Measurements from ENCODE around the gene CCT3.
"Not testable (repeated sequence)": the region's sequence is repeated elsewhere in the genome, so short reads cannot be mapped to it uniquely, and the experiment has no call there.

The CCT3 gene

GRCh38 chr1:156337052-156337887, 822 bp downstream of the CCT3 start:
- no peak for DNase-seq (ENCODE audit: low read depth in 4 of 4, low spot score in 1 of 4)

- no peak for DNase-seq (ENCODE audit: low read depth in 4 of 4, low spot score in 1 of 4)
These were observed 1.9 kb downstream of the CCT3 start for GRCh38 chr1:156336242-156336641.

- not testable (repeated sequence) for DNase-seq (ENCODE audit: low read depth in 4 of 4, low spot score in 1 of 4)
These were observed 14.9 kb downstream of the CCT3 start for GRCh38 chr1:156323179-156323578.

GRCh38 chr1:156320560-156320959, 17.5 kb downstream of the CCT3 start:
- no peak for DNase-seq (ENCODE audit: low read depth in 4 of 4, low spot score in 1 of 4)

GRCh38 chr1:156319664-156320063, 18.4 kb downstream of the CCT3 start:
- no peak for DNase-seq (ENCODE audit: low read depth in 4 of 4, low spot score in 1 of 4)

GRCh38 chr1:156316909-156317308, 21.2 kb downstream of the CCT3 start:
- DNase-seq (ENCODE audit: low read depth in 4 of 4, low spot score in 1 of 4) = no peak

GRCh38 chr1:156310962-156311361, 27.1 kb downstream of the CCT3 start:
- no peak for DNase-seq (ENCODE audit: low read depth in 4 of 4, low spot score in 1 of 4)

- DNase-seq (ENCODE audit: low read depth in 4 of 4, low spot score in 1 of 4) = no peak
These were observed 30.0 kb downstream of the CCT3 start for GRCh38 chr1:156308078-156308477.

- DNase-seq (ENCODE audit: low read depth in 4 of 4, low spot score in 1 of 4) = no peak
These were observed 32.9 kb downstream of the CCT3 start for GRCh38 chr1:156305215-156305614.

- no peak for DNase-seq (ENCODE audit: low read depth in 4 of 4, low spot score in 1 of 4)
These were observed 34.9 kb downstream of the CCT3 start for GRCh38 chr1:156303241-156303640.

- no peak for DNase-seq (ENCODE audit: low read depth in 4 of 4, low spot score in 1 of 4)
These were observed 39.2 kb downstream of the CCT3 start, which contains the start of gene VHLL for GRCh38 chr1:156298852-156299357. VHLL (minus strand) TSS chr1:156299307; CDS start chr1:156299189, 118 bp downstream.

GRCh38 chr1:156295391-156295947, 42.6 kb downstream of the CCT3 start, which contains the start of gene GLMP:
GLMP (minus strand) TSS chr1:156295679; CDS start chr1:156295645, 34 bp downstream.
- DNase-seq (ENCODE audit: low read depth in 4 of 4, low spot score in 1 of 4) = peak; percentile 27 to 39 (median 30)

- DNase-seq (ENCODE audit: low read depth in 4 of 4, low spot score in 1 of 4) = no peak
These were observed 44.2 kb downstream of the CCT3 start for GRCh38 chr1:156293895-156294294.

- no peak for DNase-seq (ENCODE audit: low read depth in 4 of 4, low spot score in 1 of 4)
These were observed 45.0 kb downstream of the CCT3 start for GRCh38 chr1:156293098-156293434.

GRCh38 chr1:156291226-156292061, 46.6 kb downstream of the CCT3 start:
- DNase-seq (ENCODE audit: low read depth in 4 of 4, low spot score in 1 of 4) = no peak

GRCh38 chr1:156289857-156290256, 48.2 kb downstream of the CCT3 start:
- DNase-seq (ENCODE audit: low read depth in 4 of 4, low spot score in 1 of 4) = no peak

GRCh38 chr1:156286061-156286460, 52.0 kb downstream of the CCT3 start:
- DNase-seq (ENCODE audit: low read depth in 4 of 4, low spot score in 1 of 4) = no peak

- DNase-seq (ENCODE audit: low read depth in 4 of 4, low spot score in 1 of 4) = no peak
These were observed 52.7 kb downstream of the CCT3 start for GRCh38 chr1:156285437-156285836.

- no peak for DNase-seq (ENCODE audit: low read depth in 4 of 4, low spot score in 1 of 4)
These were observed 53.3 kb downstream of the CCT3 start for GRCh38 chr1:156284757-156285156.

GRCh38 chr1:156284112-156284511, 54.0 kb downstream of the CCT3 start, which contains the start of gene TMEM79:
TMEM79 (plus strand) TSS chr1:156284325; CDS start chr1:156285227, 902 bp downstream.
- no peak for DNase-seq (ENCODE audit: low read depth in 4 of 4, low spot score in 1 of 4)

- no peak for DNase-seq (ENCODE audit: low read depth in 4 of 4, low spot score in 1 of 4)
These were observed 54.6 kb downstream of the CCT3 start for GRCh38 chr1:156283521-156283920.
